ENCODE results near the gene ARSB. TPM values are rescaled to one million over a fixed set of nuclear protein-coding genes. Genes with fewer than 3 reads are reported as not detected.
A peak's percentile ranks its signal among the peaks of the same experiment; 100 is the strongest.
"Not testable (repeated sequence)": the region's sequence is repeated elsewhere in the genome, so short reads cannot be mapped to it uniquely, and the experiment has no call there.

The ARSB gene
- polyA plus RNA-seq, 12 donors = 14.5 to 414 (median 22.6) TPM

GRCh38 chr5:78905084-78905938 lies 79.8 kb downstream of the ARSB start:
- no peak for DNase-seq

DNA sequence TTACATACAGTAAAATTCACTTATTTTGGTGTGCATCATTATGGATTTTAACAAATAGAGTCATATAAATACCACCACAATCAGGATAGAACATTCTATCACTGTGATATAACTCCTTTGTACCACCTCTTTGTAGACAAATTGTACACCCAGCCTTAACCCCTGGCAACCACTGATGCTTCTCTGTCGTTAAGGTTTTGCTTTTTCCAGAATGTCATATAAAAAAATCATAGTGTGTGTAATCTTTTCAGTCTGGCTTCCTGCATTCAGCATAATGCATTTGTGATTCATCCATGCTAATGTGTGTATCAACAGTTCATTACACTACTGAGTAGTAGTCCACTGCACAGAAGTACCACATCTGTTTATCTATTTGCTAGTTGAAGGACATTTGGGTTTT lies 81.2 kb downstream of the ARSB start:
- DNase-seq = no peak

DNA sequence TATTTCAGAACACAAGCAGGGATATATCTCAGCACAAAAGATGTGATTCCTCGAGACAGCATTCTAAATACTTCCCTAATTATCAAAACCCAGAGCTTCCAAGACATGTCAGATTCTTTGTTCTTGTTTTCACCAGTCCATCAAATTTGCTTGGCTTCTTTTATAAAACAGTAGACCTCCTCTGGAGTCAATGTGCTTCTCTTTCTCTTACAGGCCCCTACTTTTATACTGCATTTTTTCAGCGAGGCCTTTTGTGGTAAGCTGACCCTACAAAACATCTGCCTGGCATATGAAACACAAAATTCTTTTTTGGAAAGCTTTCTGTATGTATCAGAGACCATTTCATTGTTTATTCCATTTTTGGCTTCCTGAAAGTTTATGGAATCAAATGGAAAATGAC lies 81.8 kb downstream of the ARSB start:
- DNase-seq = no peak

DNA sequence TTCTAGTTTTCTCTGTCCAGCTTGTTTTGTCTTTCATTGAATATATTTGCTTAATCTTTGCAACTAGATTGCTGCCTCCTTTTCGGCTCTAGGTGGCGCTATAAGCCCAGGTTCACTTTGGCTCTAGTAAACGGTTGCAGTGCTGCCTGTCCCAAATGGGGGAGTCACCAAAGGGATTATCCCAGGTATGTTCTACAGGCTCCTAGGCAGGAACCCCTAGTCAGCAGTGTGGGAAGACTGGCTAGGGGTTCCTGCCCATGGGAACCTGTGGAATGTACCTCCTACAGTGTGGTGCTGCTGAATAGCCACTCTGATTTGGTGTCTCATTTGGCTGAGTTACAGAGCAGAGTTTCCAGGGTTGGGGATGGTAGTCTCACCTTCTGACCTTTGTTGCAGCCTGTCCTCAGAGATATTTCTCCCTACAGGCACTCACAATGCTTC lies 85.2 kb downstream of the ARSB start:
- DNase-seq = no peak

GRCh38 chr5:78896132-78896531 lies 89.0 kb downstream of the ARSB start:
- peak; percentile 78 for DNase-seq

GRCh38 chr5:78895616-78896015 lies 89.5 kb downstream of the ARSB start:
- DNase-seq = no peak

GRCh38 chr5:78893940-78894677 lies 91.0 kb downstream of the ARSB start:
- no peak for DNase-seq

DNA sequence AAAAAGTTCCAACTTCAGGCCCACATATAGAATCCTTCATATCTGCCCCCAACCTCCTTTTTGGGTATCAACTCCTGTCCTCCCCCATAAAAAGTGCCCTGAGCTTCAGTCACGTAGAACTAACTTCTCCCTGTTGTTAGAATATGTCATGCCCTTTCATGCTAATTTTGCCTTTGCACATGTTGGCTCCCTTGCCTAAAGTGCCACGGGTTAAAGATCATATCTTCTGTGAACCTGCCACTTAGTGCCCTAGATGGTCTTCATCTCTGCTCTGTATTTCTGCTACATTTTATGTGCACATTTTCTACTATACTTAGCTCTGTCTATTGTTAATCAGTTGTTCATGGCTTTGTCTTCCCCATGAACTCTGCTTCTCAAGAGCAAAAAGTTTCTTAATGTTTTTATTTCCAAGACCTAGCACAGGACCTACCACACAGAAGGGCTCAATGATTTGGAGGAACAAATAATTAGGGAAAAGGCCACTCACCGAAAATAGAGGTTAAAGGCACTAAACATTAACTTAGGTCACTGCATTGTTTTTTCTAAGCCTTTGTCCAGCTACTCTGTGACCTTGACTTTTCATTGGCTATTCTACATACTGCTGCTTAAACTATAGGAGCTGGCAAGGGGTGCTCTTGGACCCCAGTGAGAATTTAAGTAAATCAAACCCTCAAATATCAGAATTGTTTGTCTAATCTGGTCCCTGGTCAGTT lies 94.3 kb downstream of the ARSB start:
- DNase-seq = no peak

- no peak for DNase-seq
Observed at GRCh38 chr5:78889369-78890140, 95.6 kb downstream of the ARSB start.

- peak; percentile 59 for DNase-seq
Observed at GRCh38 chr5:78888580-78889368, 96.3 kb downstream of the ARSB start.

- DNase-seq = no peak
Observed at GRCh38 chr5:78887384-78888118, 97.6 kb downstream of the ARSB start.

- DNase-seq = no peak
Observed at GRCh38 chr5:78886341-78887230, 98.5 kb downstream of the ARSB start.

- no peak for DNase-seq
Observed at GRCh38 chr5:78881884-78882283, 103.2 kb downstream of the ARSB start.

- DNase-seq = no peak
Observed at GRCh38 chr5:78879516-78879915, 105.6 kb downstream of the ARSB start.

- not testable (repeated sequence) for DNase-seq
Observed at GRCh38 chr5:78866076-78866475, 119.0 kb downstream of the ARSB start.

DNA sequence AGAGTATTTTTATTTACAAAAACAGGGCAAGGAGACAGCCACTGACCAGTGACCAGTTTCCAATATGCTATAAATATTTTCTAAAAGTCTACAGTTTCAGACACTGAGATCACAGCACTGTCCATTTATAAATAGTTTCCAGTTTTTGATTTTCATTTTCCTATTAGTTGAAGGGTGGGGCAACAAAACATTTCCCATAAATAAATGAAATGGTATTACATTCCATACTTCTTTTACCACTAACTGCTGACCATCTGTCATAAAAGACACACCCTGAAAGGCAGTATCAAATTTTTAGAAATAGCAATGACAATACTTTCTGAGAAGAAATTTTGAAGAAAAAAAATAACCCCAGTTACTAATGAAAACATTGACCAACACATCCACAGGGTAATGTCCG lies 126.7 kb downstream of the ARSB start:
- DNase-seq = no peak

DNA sequence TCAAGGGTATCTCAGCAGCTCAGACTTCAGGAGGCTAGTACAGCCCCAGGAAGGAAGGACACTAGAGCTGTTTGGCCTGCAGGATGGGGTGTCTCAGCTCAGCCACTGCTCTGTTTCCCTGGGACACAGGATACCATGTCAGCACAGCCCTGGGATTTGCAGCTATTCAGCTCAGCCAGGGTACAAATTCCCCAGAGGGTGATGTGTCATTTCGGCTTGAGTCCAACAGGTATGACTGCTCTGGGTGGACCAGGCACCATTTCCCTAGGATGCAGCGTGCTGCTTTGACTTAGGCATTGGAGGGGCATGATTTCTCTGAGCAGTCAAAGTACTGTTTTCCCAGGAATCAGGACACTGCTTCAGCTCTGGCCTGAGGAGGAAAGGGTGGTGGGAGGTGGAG lies 130.1 kb downstream of the ARSB start:
- no peak for DNase-seq

- not testable (repeated sequence) for DNase-seq
Observed at GRCh38 chr5:78851891-78852290, 133.2 kb downstream of the ARSB start.

GRCh38 chr5:78845470-78845869 lies 139.6 kb downstream of the ARSB start:
- no peak for DNase-seq
